NCI-H1694 (cell line): ENCODE results near the gene PIWIL1.

Experiments
- DNase-seq: peaks from one replicate; lab custom pipeline; 2025; lab: John Stamatoyannopoulos, UW

The PIWIL1 gene

GRCh38 chr12:130337488-130338303, at the start of gene PIWIL1:
Gene PIWIL1 (plus strand): TSS chr12:130337887. CDS start chr12:130342592, 4,705 bp downstream.
- DNase-seq: no peak

- no peak for DNase-seq
Observed at GRCh38 chr12:130288206-130288605, 49.5 kb upstream of the PIWIL1 start.

- DNase-seq: no peak
Observed at GRCh38 chr12:130288691-130289090, 49.0 kb upstream of the PIWIL1 start.

GRCh38 chr12:130290114-130290513, 47.6 kb upstream of the PIWIL1 start:
- DNase-seq: no peak

GRCh38 chr12:130298322-130299021, 39.2 kb upstream of the PIWIL1 start:
- DNase-seq: no peak

- no peak for DNase-seq
Observed at GRCh38 chr12:130299574-130299973, 38.1 kb upstream of the PIWIL1 start.

GRCh38 chr12:130300090-130300489, 37.6 kb upstream of the PIWIL1 start:
- DNase-seq: no peak

GRCh38 chr12:130300737-130301535, 36.8 kb upstream of the PIWIL1 start:
- DNase-seq: no peak

GRCh38 chr12:130301559-130301958, 36.1 kb upstream of the PIWIL1 start:
- DNase-seq: no peak

GRCh38 chr12:130303781-130304180, 33.9 kb upstream of the PIWIL1 start:
- DNase-seq: no peak

GRCh38 chr12:130307859-130308258, 29.8 kb upstream of the PIWIL1 start:
- no peak for DNase-seq

- no peak for DNase-seq
Observed at GRCh38 chr12:130308393-130308792, 29.3 kb upstream of the PIWIL1 start.

- no peak for DNase-seq
Observed at GRCh38 chr12:130316251-130316650, 21.4 kb upstream of the PIWIL1 start.

GRCh38 chr12:130320536-130320935, 17.2 kb upstream of the PIWIL1 start:
- no peak for DNase-seq

- DNase-seq: no peak
Observed at GRCh38 chr12:130322263-130322662, 15.4 kb upstream of the PIWIL1 start.

GRCh38 chr12:130330685-130331084, 7.0 kb upstream of the PIWIL1 start:
- DNase-seq: no peak

GRCh38 chr12:130331146-130331545, 6.5 kb upstream of the PIWIL1 start:
- DNase-seq: no peak

GRCh38 chr12:130333341-130333740, 4.3 kb upstream of the PIWIL1 start:
- DNase-seq: no peak

- no peak for DNase-seq
Observed at GRCh38 chr12:130334399-130334798, 3.3 kb upstream of the PIWIL1 start.

- no peak for DNase-seq
Observed at GRCh38 chr12:130334937-130335336, 2.8 kb upstream of the PIWIL1 start.

GRCh38 chr12:130335517-130336392, 1.9 kb upstream of the PIWIL1 start:
- peak; percentile 42 for DNase-seq
